AG09319 (cell line): ENCODE results near the gene PPP4R3B.
"Not testable (repeated sequence)": the region's sequence is repeated elsewhere in the genome, so short reads cannot be mapped to it uniquely, and the experiment has no call there.

Experiments
- DNase-seq: peaks from one replicate; pipeline ENCODE4 v3.0.0-alpha.2; 2010; ENCODE audit warnings: low read depth; ENCODE audit errors: extremely low read depth
- TF ChIP-seq, protein P1 (sequence below): IDR thresholded peaks from 2 replicates; pipeline ENCODE4 v1.5.1; 2011; ENCODE audit warnings: low read depth, mild to moderate bottlenecking, inconsistent platforms, low read length, moderate library complexity

PPP4R3B gene

GRCh38 chr2:55567298-55567697, 50.1 kb downstream of the PPP4R3B start:
- no peak for DNase-seq
- TF ChIP-seq, protein P1, sequence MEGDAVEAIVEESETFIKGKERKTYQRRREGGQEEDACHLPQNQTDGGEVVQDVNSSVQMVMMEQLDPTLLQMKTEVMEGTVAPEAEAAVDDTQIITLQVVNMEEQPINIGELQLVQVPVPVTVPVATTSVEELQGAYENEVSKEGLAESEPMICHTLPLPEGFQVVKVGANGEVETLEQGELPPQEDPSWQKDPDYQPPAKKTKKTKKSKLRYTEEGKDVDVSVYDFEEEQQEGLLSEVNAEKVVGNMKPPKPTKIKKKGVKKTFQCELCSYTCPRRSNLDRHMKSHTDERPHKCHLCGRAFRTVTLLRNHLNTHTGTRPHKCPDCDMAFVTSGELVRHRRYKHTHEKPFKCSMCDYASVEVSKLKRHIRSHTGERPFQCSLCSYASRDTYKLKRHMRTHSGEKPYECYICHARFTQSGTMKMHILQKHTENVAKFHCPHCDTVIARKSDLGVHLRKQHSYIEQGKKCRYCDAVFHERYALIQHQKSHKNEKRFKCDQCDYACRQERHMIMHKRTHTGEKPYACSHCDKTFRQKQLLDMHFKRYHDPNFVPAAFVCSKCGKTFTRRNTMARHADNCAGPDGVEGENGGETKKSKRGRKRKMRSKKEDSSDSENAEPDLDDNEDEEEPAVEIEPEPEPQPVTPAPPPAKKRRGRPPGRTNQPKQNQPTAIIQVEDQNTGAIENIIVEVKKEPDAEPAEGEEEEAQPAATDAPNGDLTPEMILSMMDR: no peak

DNA sequence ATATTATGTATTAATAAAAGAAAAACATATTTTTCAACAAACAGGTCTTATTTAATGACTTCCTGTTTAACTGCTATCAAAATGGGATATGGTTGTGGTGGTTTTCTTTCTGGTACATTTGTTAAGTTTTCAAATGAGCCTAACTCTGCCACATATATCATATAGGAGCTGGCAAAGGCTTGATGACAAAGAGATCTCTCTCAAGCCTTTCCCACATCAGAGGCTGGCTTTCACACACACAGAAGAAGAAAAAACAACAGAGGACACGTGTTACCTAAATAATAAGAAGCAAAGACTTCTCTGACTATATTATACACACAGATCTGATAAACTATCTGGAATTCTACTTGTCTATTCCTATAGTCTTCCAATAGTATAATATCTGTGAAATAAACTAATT, 51.8 kb downstream of the PPP4R3B start:
- TF ChIP-seq, protein P1: no peak
- DNase-seq: no peak

GRCh38 chr2:55560855-55561254, 56.6 kb downstream of the PPP4R3B start:
- DNase-seq: no peak
- TF ChIP-seq, protein P1: no peak

DNA sequence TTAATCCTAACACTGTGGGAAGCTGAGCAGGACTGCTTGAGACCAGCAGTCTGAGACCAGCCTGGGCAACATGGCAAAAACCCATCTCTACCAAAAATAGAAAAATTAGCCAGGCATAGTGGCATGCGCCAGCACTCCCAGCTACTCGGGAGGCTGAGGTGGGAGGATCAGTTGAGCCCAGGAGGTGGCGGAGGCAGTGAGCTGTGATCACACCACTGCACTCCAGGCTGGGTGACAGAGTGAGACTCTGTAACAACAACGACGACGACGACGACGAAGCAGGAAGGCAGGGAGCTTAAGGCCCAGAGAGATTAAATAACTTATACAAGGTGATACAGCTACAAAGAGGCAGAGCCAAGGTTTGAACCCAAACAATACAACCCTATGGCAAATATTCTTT, 60.6 kb downstream of the PPP4R3B start:
- no peak for DNase-seq
- TF ChIP-seq, protein P1: no peak

- no peak for DNase-seq
- TF ChIP-seq, protein P1: no peak
Measured at GRCh38 chr2:55555977-55556376, 61.4 kb downstream of the PPP4R3B start.

GRCh38 chr2:55553321-55553720, 64.1 kb downstream of the PPP4R3B start:
- no peak for DNase-seq
- TF ChIP-seq, protein P1: no peak

DNA sequence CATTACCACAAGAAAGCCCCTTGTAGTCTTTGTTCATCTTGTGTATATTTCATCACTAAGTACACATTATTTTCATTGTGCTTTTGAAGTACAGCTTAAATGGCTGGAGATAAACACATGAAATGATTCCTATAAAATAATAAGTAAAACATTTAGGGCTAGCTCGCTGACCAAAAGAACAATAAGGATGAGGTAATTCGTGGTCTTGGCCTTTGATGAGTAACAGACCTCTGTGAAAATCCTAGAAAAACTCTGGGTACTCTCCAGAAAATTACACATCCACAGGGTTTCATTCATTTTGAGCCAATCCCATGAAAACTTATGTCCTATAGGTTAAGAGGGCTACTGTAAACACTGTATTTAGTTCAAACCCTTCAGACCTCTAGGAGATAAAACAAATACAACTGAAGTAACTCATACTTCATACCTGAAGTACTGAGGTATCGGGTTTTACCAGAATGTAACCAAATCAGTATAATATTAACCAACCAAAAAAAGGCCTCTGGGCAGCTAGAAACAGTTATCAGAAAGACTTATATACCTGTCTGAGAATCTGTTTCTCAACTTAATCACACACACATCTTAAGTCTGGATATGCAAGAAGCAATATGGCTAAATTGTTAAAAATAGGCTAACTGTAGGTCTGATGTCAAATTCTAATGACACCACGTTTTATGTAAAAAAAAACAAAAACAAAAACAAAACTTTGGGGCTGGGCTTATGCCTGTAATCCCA, 66.9 kb downstream of the PPP4R3B start:
- TF ChIP-seq, protein P1: no peak
- DNase-seq: peak; percentile 28

- DNase-seq: not testable (repeated sequence)
Measured at GRCh38 chr2:55547679-55548078, 69.7 kb downstream of the PPP4R3B start.
